MCF 10A (cell line): ENCODE results near the gene SLC6A17. TPM values are rescaled to one million over a fixed set of nuclear protein-coding genes. Genes with fewer than 3 reads are reported as not detected.
A peak's percentile ranks its signal among the peaks of the same experiment; 100 is the strongest.

ENCODE experiments used
- BruUV-seq: library from RNA; stranded (reverse); fragments of 400-500 nt; replicated peaks from 2 replicates; lab custom pipeline; 2021; lab: Mats Ljungman, UMichigan
- CTCF ChIA-PET: fragments of 300-600 bp; sonication (Branson Sonifier 250); formaldehyde crosslinking; extraction: SDS; loops from one replicate; lab custom pipeline; 2021; ENCODE audit warnings: antibody characterized with exemption, inconsistent platforms; lab: Yijun Ruan, JAX
- POLR2A ChIA-PET: fragments of 300-600, 350-650 bp; sonication (Branson Sonifier 250); formaldehyde crosslinking; extraction: SDS; loops from one replicate; lab custom pipeline; 2020; ENCODE audit warnings: antibody characterized with exemption, inconsistent platforms; lab: Yijun Ruan, JAX
- DNase-seq: peaks from one replicate; pipeline ENCODE4 v3.0.0-alpha.2; 2018; ENCODE audit not compliant: unreplicated experiment
- H3K27ac Mint-ChIP-seq: one replicate; pipeline ENCODE4 v1.8.0; 2022; ENCODE audit warnings: mild to moderate bottlenecking, low read depth, mixed read lengths; ENCODE audit not compliant: unreplicated experiment
- H3K27me3 Mint-ChIP-seq: one replicate; pipeline ENCODE4 v1.8.0; 2022; ENCODE audit warnings: mixed read lengths; ENCODE audit not compliant: insufficient read depth, unreplicated experiment
- H3K36me3 Mint-ChIP-seq: one replicate; pipeline ENCODE4 v1.8.0; 2022; ENCODE audit warnings: mild to moderate bottlenecking, moderate library complexity, mixed read lengths; ENCODE audit not compliant: insufficient read depth, unreplicated experiment
- H3K4me1 Mint-ChIP-seq: one replicate; pipeline ENCODE4 v1.8.0; 2022; ENCODE audit warnings: mixed read lengths; ENCODE audit not compliant: insufficient read depth, unreplicated experiment
- H3K4me3 Mint-ChIP-seq: one replicate; pipeline ENCODE4 v1.8.0; 2022; ENCODE audit warnings: mild to moderate bottlenecking, moderate library complexity, mixed read lengths; ENCODE audit not compliant: unreplicated experiment
- H3K9me3 Mint-ChIP-seq: one replicate; pipeline ENCODE4 v1.8.0; 2022; ENCODE audit warnings: mixed read lengths; ENCODE audit not compliant: unreplicated experiment
- CTCF ChIP-seq: fragments of 200-600 bp; IDR thresholded peaks from one replicate; pipeline ENCODE4 v1.8.0; 2022; ENCODE audit warnings: antibody characterized with exemption, mild to moderate bottlenecking; ENCODE audit not compliant: unreplicated experiment
- intact Hi-C: fragments of 100-400 bp; cut with micrococcal nuclease; formaldehyde crosslinking; loops from 2 replicates; pipeline ENCODE4 v1.14.1; 2022
- total RNA-seq: library from RNA; stranded (reverse); gene quantifications from 2 replicates; pipeline ENCODE4 v1.2.3, GENCODE V29; 2022

Gene SLC6A17
- total RNA-seq, 1 experiment from 2014 or later, result not detected

GRCh38 chr1:110206261-110206920, 56.1 kb downstream of the SLC6A17 start:
- POLR2A ChIA-PET, result interaction anchor here (1.1 to 4.4 kb wide), 3 partner anchors 104 to 131 kb away, joined by 3 to 33 read pairs (median 4); no protein-coding TSS in a partner anchor
- Mint-ChIP-seq H3K27ac (no peak overlapping the region), H3K27me3 (no peaks in the 10 kb centered on the region), H3K4me1 (no peaks in the 10 kb centered on the region), H3K4me3 (no peak overlapping the region), H3K9me3 (no peaks in the 10 kb centered on the region), H3K36me3 (no peaks in the 10 kb centered on the region)
- intact Hi-C loops, result loop anchor here (10.0 kb wide), 1 partner anchor 408 kb away; no protein-coding TSS in a partner anchor
- no peak for DNase-seq
- CTCF ChIA-PET, result interaction anchor here (0.6 to 19.1 kb wide), 31 partner anchors 9 to 831 kb away, joined by 3 to 1128 read pairs (median 5); partner anchors contain the start of gene RBM15
- no TSS peak for BruUV-seq
- TF ChIP-seq CTCF, result no peak

GRCh38 chr1:110207831-110208230, 57.5 kb downstream of the SLC6A17 start:
- peak; percentile 87 for TF ChIP-seq CTCF
- intact Hi-C loops, result loop anchor here (1.0 to 10.0 kb wide), 3 partner anchors 104 to 407 kb away; no protein-coding TSS in a partner anchor
- H3K9me3 Mint-ChIP-seq, result no peaks in the 10 kb centered on the region
- DNase-seq, result peak; percentile 55
- no peak overlapping the region for H3K27ac Mint-ChIP-seq
- H3K36me3 Mint-ChIP-seq, result no peaks in the 10 kb centered on the region
- H3K4me3 Mint-ChIP-seq, result no peak overlapping the region
- ChIA-PET POLR2A (interaction anchor here (0.6 to 4.4 kb wide), 4 partner anchors 102 to 130 kb away, joined by 3 to 33 read pairs (median 4); no protein-coding TSS in a partner anchor), CTCF (interaction anchor here (0.5 to 19.1 kb wide), 66 partner anchors 8 to 738 kb away, joined by 3 to 1128 read pairs (median 5); partner anchors contain the start of gene RBM15)
- H3K27me3 Mint-ChIP-seq, result no peaks in the 10 kb centered on the region
- H3K4me1 Mint-ChIP-seq, result peaks cover 5% of the 10 kb centered on the region
- no TSS peak for BruUV-seq

GRCh38 chr1:110208916-110209645, 58.8 kb downstream of the SLC6A17 start:
- BruUV-seq, result no TSS peak
- no peaks in the 10 kb centered on the region for H3K27me3 Mint-ChIP-seq
- no peak for DNase-seq
- intact Hi-C loops, result loop anchor here (10.0 kb wide), 1 partner anchor 406 kb away; no protein-coding TSS in a partner anchor
- H3K4me1 Mint-ChIP-seq, result peaks cover 5% of the 10 kb centered on the region
- peak overlapping the region; percentile 72 for H3K4me3 Mint-ChIP-seq
- TF ChIP-seq CTCF, result no peak
- no peaks in the 10 kb centered on the region for H3K36me3 Mint-ChIP-seq
- CTCF ChIA-PET, result interaction anchor here (0.6 to 19.1 kb wide), 46 partner anchors 6 to 635 kb away, joined by 3 to 1128 read pairs (median 5); partner anchors contain the start of gene RBM15
- H3K27ac Mint-ChIP-seq, result no peak overlapping the region
- POLR2A ChIA-PET, result interaction anchor here (0.9 to 4.4 kb wide), 3 partner anchors 101 to 251 kb away, joined by 4 to 33 read pairs (median 5); no protein-coding TSS in a partner anchor
- no peaks in the 10 kb centered on the region for H3K9me3 Mint-ChIP-seq
